PC-3 (cell line): ENCODE data around the gene RHBDD1. TPM values are rescaled to one million over a fixed set of nuclear protein-coding genes. Genes with fewer than 3 reads are reported as not detected.

Experiments used
- ATAC-seq: fragments of 200-7000 bp; cut with Tn5 transposase; 2 replicates; pipeline ENCODE4 v1.9.1; 2020; ENCODE audit warnings: mild to moderate bottlenecking, moderate library complexity
- BruUV-seq: library from RNA; stranded (reverse); fragments of 400-500 nt; replicated peaks from 2 replicates; lab custom pipeline; 2021; lab: Mats Ljungman, UMichigan
- CTCF ChIA-PET: fragments of 300-600 bp; sonication (Branson Sonifier 250); formaldehyde crosslinking; loops from one replicate; lab custom pipeline; 2022; ENCODE audit warnings: antibody characterized with exemption; lab: Charles Lee
- POLR2A ChIA-PET: fragments of 300-600 bp; sonication (Branson Sonifier 250); formaldehyde crosslinking; loops from one replicate; lab custom pipeline; 2022; ENCODE audit warnings: antibody characterized with exemption; ENCODE audit not compliant: unreplicated experiment; lab: Charles Lee
- DNase-seq: peaks from one replicate; pipeline ENCODE4 v3.0.0-alpha.2; 2015
- H2AFZ ChIP-seq: fragments of 300-600 bp; sonication (generic); 2 replicates; pipeline ENCODE4 v1.6.0; 2016; ENCODE audit warnings: antibody characterized with exemption, low read length
- H3F3A ChIP-seq: fragments of 300-600 bp; sonication (generic); one replicate; pipeline ENCODE4 v1.6.0; 2017; ENCODE audit warnings: antibody characterized with exemption, low read length, control low read depth, mild to moderate bottlenecking; ENCODE audit not compliant: unreplicated experiment
- H3K27ac ChIP-seq: fragments of 300-600 bp; sonication (generic); 2 replicates; pipeline ENCODE4 v1.5.1; 2016; ENCODE audit warnings: mild to moderate bottlenecking, low read length
- H3K27me3 ChIP-seq: fragments of 300-600 bp; sonication (generic); 2 replicates; pipeline ENCODE4 v1.6.1; 2016; ENCODE audit warnings: low read length, mixed read lengths
- H3K36me3 ChIP-seq: fragments of 300-600 bp; sonication (generic); 2 replicates; pipeline ENCODE4 v1.6.1; 2016; ENCODE audit warnings: low read depth, mixed run types, low read length, mixed read lengths
- H3K4me1 ChIP-seq: fragments of 300-600 bp; sonication (generic); 2 replicates; pipeline ENCODE4 v1.5.1; 2016; ENCODE audit warnings: low read length; ENCODE audit not compliant: insufficient read depth
- H3K4me2 ChIP-seq: fragments of 300-600 bp; sonication (generic); 2 replicates; pipeline ENCODE4 v1.6.0; 2016; ENCODE audit warnings: low read length
- H3K4me3 ChIP-seq: fragments of 300-600 bp; sonication (generic); 2 replicates; pipeline ENCODE4 v1.5.1; 2016; ENCODE audit warnings: mild to moderate bottlenecking, low read length, mixed read lengths
- H3K79me2 ChIP-seq: fragments of 300-600 bp; sonication (generic); 2 replicates; pipeline ENCODE4 v1.6.1; 2017; ENCODE audit warnings: low read length, mixed read lengths
- H3K9ac ChIP-seq: fragments of 300-600 bp; sonication (generic); 2 replicates; pipeline ENCODE4 v1.6.0; 2016; ENCODE audit warnings: mild to moderate bottlenecking, low read length
- H3K9me2 ChIP-seq: fragments of 300-600 bp; sonication (generic); replicated peaks from 2 replicates; pipeline ENCODE4 v1.6.1; 2016; ENCODE audit warnings: mixed run types, low read length, mixed read lengths
- H3K9me3 ChIP-seq: fragments of 300-600 bp; sonication (generic); 2 replicates; pipeline ENCODE4 v1.6.1; 2016; ENCODE audit warnings: low read length, mixed read lengths
- H4K20me1 ChIP-seq: fragments of 300-600 bp; sonication (generic); 2 replicates; pipeline ENCODE4 v1.6.1; 2016; ENCODE audit warnings: low read length, mixed read lengths
- EZH2 ChIP-seq: fragments of 300-600 bp; sonication (generic); IDR thresholded peaks from one replicate; pipeline ENCODE4 v1.6.1; 2017; ENCODE audit warnings: antibody characterized with exemption, mild to moderate bottlenecking, low read length; ENCODE audit not compliant: unreplicated experiment
- EZH2phosphoT487 ChIP-seq: fragments of 300-600 bp; sonication (generic); IDR thresholded peaks from 2 replicates; pipeline ENCODE4 v1.6.1; 2018; ENCODE audit warnings: mild to moderate bottlenecking, antibody characterized with exemption, low read length, borderline replicate concordance
- intact Hi-C: fragments of 100-400 bp; cut with micrococcal nuclease; formaldehyde crosslinking; loops from 2 replicates; pipeline ENCODE4 v1.9.0; 2023
- total RNA-seq: library from RNA; depleted of rRNA; stranded (reverse); fragments of >200 nt; gene quantifications from 2 replicates; pipeline ENCODE4 v1.2.3, GENCODE V29; 2014
- TF ChIP-seq, protein P1 (sequence below): fragments of 300-600 bp; sonication (generic); conservative IDR thresholded peaks from 2 replicates; pipeline ENCODE4 v1.5.1; 2017; ENCODE audit warnings: antibody characterized with exemption, low read depth, mild to moderate bottlenecking, low read length

The RHBDD1 gene
- total RNA-seq, 1 experiment from 2014 or later = 9.1 TPM

GRCh38 chr2:226910384-226910783 lies 74.5 kb downstream of the RHBDD1 start:
- Histone ChIP-seq H2AFZ (no peak overlapping the region), H3K4me3 (no peak overlapping the region), H3K79me2 (no peaks in the 10 kb centered on the region), H3K4me1 (peaks cover 8% of the 10 kb centered on the region; the same call in 1 of the 2 replicates), H3K9ac (no peak overlapping the region), H3K4me2 (no peak overlapping the region), H3K36me3 (no peaks in the 10 kb centered on the region), H4K20me1 (no peaks in the 10 kb centered on the region), H3F3A (no peaks in the 10 kb centered on the region), H3K9me3 (no peaks in the 10 kb centered on the region), H3K27ac (no peak overlapping the region), H3K9me2 (no peaks in the 10 kb centered on the region), H3K27me3 (no peaks in the 10 kb centered on the region)
- no TSS peak for BruUV-seq
- ATAC-seq = no peak
- ChIA-PET POLR2A (no interaction called here), CTCF (no interaction called here)
- no peak for DNase-seq
- intact Hi-C loops = loop anchor here (5.0 kb wide), 1 partner anchor 73 kb away; the partner anchor contains the start of gene RHBDD1
- no peak for TF ChIP-seq EZH2phosphoT487
- no peak for TF ChIP-seq EZH2

DNA sequence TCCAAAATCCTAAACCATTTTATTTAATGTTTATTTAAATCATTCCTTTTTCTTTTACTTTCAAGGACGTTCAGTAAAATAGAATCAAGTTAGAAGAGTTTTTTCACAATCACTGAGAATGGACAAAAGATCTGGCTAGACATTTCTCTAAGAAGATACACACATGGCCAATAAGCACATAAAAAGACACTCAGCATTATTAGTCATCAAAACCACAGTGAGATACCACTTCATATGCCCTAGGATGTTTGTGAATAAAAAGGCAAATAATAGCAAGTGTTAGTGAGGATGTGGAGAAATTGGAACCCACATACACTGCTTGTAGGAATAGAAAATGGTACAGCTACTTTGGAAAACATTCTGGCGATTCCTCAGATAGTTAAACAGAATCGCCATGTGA lies 76.1 kb downstream of the RHBDD1 start:
- H3K9me3 ChIP-seq = no peaks in the 10 kb centered on the region
- intact Hi-C loops = loop anchor here (2.0 to 5.0 kb wide), 2 partner anchors 43 to 75 kb away; partner anchors contain the start of gene RHBDD1
- no peak overlapping the region for H2AFZ ChIP-seq
- ChIA-PET POLR2A (no interaction called here), CTCF (no interaction called here)
- H3K4me3 ChIP-seq = no peak overlapping the region
- H3K27me3 ChIP-seq = no peaks in the 10 kb centered on the region
- H3K4me1 ChIP-seq = peaks cover 8% of the 10 kb centered on the region; the same call in 1 of the 2 replicates
- no peak overlapping the region for H3K4me2 ChIP-seq
- H3K27ac ChIP-seq = no peak overlapping the region
- peak; percentile 78 for DNase-seq
- no peaks in the 10 kb centered on the region for H3K36me3 ChIP-seq
- H4K20me1 ChIP-seq = no peaks in the 10 kb centered on the region
- no peak overlapping the region for H3K9ac ChIP-seq
- peak; percentile 97 for ATAC-seq
- no peaks in the 10 kb centered on the region for H3K79me2 ChIP-seq
- no peaks in the 10 kb centered on the region for H3K9me2 ChIP-seq
- H3F3A ChIP-seq = no peaks in the 10 kb centered on the region
- no TSS peak for BruUV-seq
- TF ChIP-seq EZH2 (no peak), EZH2phosphoT487 (no peak)
- TF ChIP-seq, protein P1, sequence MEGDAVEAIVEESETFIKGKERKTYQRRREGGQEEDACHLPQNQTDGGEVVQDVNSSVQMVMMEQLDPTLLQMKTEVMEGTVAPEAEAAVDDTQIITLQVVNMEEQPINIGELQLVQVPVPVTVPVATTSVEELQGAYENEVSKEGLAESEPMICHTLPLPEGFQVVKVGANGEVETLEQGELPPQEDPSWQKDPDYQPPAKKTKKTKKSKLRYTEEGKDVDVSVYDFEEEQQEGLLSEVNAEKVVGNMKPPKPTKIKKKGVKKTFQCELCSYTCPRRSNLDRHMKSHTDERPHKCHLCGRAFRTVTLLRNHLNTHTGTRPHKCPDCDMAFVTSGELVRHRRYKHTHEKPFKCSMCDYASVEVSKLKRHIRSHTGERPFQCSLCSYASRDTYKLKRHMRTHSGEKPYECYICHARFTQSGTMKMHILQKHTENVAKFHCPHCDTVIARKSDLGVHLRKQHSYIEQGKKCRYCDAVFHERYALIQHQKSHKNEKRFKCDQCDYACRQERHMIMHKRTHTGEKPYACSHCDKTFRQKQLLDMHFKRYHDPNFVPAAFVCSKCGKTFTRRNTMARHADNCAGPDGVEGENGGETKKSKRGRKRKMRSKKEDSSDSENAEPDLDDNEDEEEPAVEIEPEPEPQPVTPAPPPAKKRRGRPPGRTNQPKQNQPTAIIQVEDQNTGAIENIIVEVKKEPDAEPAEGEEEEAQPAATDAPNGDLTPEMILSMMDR = no peak

- Histone ChIP-seq H3K27ac (no peak overlapping the region), H3K9me3 (no peaks in the 10 kb centered on the region), H3K4me1 (peaks cover 8% of the 10 kb centered on the region; the same call in 1 of the 2 replicates), H3K27me3 (no peaks in the 10 kb centered on the region), H3K9ac (no peak overlapping the region), H3F3A (no peaks in the 10 kb centered on the region), H4K20me1 (no peaks in the 10 kb centered on the region), H3K79me2 (no peaks in the 10 kb centered on the region), H3K9me2 (no peaks in the 10 kb centered on the region), H3K4me2 (no peak overlapping the region), H3K36me3 (no peaks in the 10 kb centered on the region), H2AFZ (no peak overlapping the region), H3K4me3 (no peak overlapping the region)
- no peak for DNase-seq
- TF ChIP-seq, protein P1 = no peak
- TF ChIP-seq EZH2phosphoT487 (no peak), EZH2 (no peak)
- ATAC-seq = no peak
- intact Hi-C loops = loop anchor here (2.0 to 5.0 kb wide), 2 partner anchors 45 to 76 kb away; partner anchors contain the start of gene RHBDD1
- CTCF ChIA-PET = no interaction called here
- POLR2A ChIA-PET = no interaction called here
- no TSS peak for BruUV-seq
These were observed 77.8 kb downstream of the RHBDD1 start for GRCh38 chr2:226913641-226914040.
